Measurements from ENCODE around the gene OPRL1.

Gene OPRL1

GRCh38 chr20:64146301-64146935 is 66.5 kb downstream of the OPRL1 start:
- Histone ChIP-seq H3K9ac (ENCODE audit: low read length) (no peak overlapping the region), H3K36me3 (ENCODE audit: low read length) (no peaks in the 10 kb centered on the region), H3K4me2 (ENCODE audit: low read depth, low read length, poor library complexity, severe bottlenecking) (no peak overlapping the region), H3K27me3 (ENCODE audit: low read length) (no peaks in the 10 kb centered on the region), H3K79me2 (ENCODE audit: insufficient read depth, low read length) (no peaks in the 10 kb centered on the region), H3K4me3 (ENCODE audit: insufficient read depth, low read length, poor library complexity, severe bottlenecking) (no peak overlapping the region), H3K9me2 (replicated peaks; ENCODE audit: insufficient read depth, low read length) (no peaks in the 10 kb centered on the region), H4K20me1 (ENCODE audit: low read depth, low read length) (no peaks in the 10 kb centered on the region), H3K9me3 (ENCODE audit: insufficient read depth, low read length) (peaks cover 21% of the 10 kb centered on the region), H3K27ac (ENCODE audit: low read depth, low read length) (no peak overlapping the region), H3F3A (ENCODE audit: insufficient read depth) (no peaks in the 10 kb centered on the region), H2AFZ (ENCODE audit: low read depth, low read length, severe bottlenecking) (no peak overlapping the region)
- TF ChIP-seq CTCF (IDR thresholded peaks at IDR 0.05; ENCODE audit: insufficient read depth, low read length, poor library complexity, severe bottlenecking), result no peak
- TF ChIP-seq EZH2phosphoT487 (conservative IDR thresholded peaks at IDR 0.05; ENCODE audit: low read length), result no peak

DNA sequence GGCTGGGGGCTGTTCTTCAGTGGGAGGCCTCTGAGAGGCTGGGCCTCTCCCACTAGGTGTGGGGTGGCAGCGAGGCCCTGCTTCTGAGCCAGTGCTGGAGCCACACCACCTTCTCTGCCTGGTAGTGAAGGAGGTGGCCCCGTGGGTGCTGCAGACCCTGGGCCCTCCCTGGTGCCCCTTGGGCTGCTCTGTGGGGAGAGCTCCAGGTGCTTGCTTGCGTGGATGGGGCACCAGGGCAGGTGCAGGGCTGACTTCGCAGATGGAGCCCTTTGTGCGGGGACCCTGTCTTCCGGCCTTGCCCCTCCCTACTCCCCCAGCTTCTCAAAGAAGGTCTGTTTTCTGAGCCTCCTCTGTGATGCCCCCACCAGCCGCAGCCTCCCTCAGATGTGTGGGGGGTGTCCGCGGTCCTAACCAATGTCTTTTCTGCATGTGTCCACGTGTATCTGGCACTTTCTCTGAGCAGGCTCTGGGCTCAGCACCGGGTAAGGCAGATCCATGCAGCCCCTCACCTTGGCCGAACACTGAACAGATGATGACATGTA is 67.1 kb downstream of the OPRL1 start:
- TF ChIP-seq EZH2phosphoT487 (conservative IDR thresholded peaks at IDR 0.05; ENCODE audit: low read length) (no peak), CTCF (IDR thresholded peaks at IDR 0.05; ENCODE audit: insufficient read depth, low read length, poor library complexity, severe bottlenecking) (no peak)
- peaks cover 21% of the 10 kb centered on the region for H3K9me3 ChIP-seq (ENCODE audit: insufficient read depth, low read length)

GRCh38 chr20:64148581-64148980 is 68.7 kb downstream of the OPRL1 start:
- Histone ChIP-seq H3K27me3 (ENCODE audit: low read length) (no peaks in the 10 kb centered on the region), H3K9me3 (ENCODE audit: insufficient read depth, low read length) (peaks cover 21% of the 10 kb centered on the region), H4K20me1 (ENCODE audit: low read depth, low read length) (no peaks in the 10 kb centered on the region), H3K9ac (ENCODE audit: low read length) (no peak overlapping the region), H3K27ac (ENCODE audit: low read depth, low read length) (no peak overlapping the region), H2AFZ (ENCODE audit: low read depth, low read length, severe bottlenecking) (no peak overlapping the region), H3F3A (ENCODE audit: insufficient read depth) (no peaks in the 10 kb centered on the region), H3K4me3 (ENCODE audit: insufficient read depth, low read length, poor library complexity, severe bottlenecking) (no peak overlapping the region), H3K36me3 (ENCODE audit: low read length) (no peaks in the 10 kb centered on the region), H3K9me2 (replicated peaks; ENCODE audit: insufficient read depth, low read length) (no peaks in the 10 kb centered on the region), H3K79me2 (ENCODE audit: insufficient read depth, low read length) (no peaks in the 10 kb centered on the region), H3K4me2 (ENCODE audit: low read depth, low read length, poor library complexity, severe bottlenecking) (no peak overlapping the region)
- no peak for TF ChIP-seq EZH2phosphoT487 (conservative IDR thresholded peaks at IDR 0.05; ENCODE audit: low read length)
- no peak for TF ChIP-seq CTCF (IDR thresholded peaks at IDR 0.05; ENCODE audit: insufficient read depth, low read length, poor library complexity, severe bottlenecking)

More for the DNA sequence above, 67.1 kb downstream of the OPRL1 start:
- Histone ChIP-seq H2AFZ (ENCODE audit: low read depth, low read length, severe bottlenecking) (no peak overlapping the region), H3K79me2 (ENCODE audit: insufficient read depth, low read length) (no peaks in the 10 kb centered on the region), H4K20me1 (ENCODE audit: low read depth, low read length) (no peaks in the 10 kb centered on the region), H3K4me2 (ENCODE audit: low read depth, low read length, poor library complexity, severe bottlenecking) (no peak overlapping the region), H3K36me3 (ENCODE audit: low read length) (no peaks in the 10 kb centered on the region), H3K9ac (ENCODE audit: low read length) (no peak overlapping the region), H3K4me3 (ENCODE audit: insufficient read depth, low read length, poor library complexity, severe bottlenecking) (no peak overlapping the region), H3K27me3 (ENCODE audit: low read length) (no peaks in the 10 kb centered on the region), H3K27ac (ENCODE audit: low read depth, low read length) (no peak overlapping the region), H3K9me2 (replicated peaks; ENCODE audit: insufficient read depth, low read length) (no peaks in the 10 kb centered on the region), H3F3A (ENCODE audit: insufficient read depth) (no peaks in the 10 kb centered on the region)
